BJ (cell line): Measurements from ENCODE around the gene CELF6. TPM values are rescaled to one million over a fixed set of nuclear protein-coding genes. Genes with fewer than 3 reads are reported as not detected.

ENCODE experiments used
- CTCF ChIA-PET: fragments of 350-600 bp; formaldehyde crosslinking; extraction: SDS; loops from one replicate; lab custom pipeline; 2021; ENCODE audit warnings: antibody characterized with exemption, inconsistent platforms; lab: Yijun Ruan, JAX
- POLR2A ChIA-PET: fragments of 300-600 bp; sonication (Branson Sonifier 250); formaldehyde crosslinking; extraction: SDS; loops from one replicate; lab custom pipeline; 2021; ENCODE audit warnings: antibody characterized with exemption; lab: Charles Lee
- DNase-seq: peaks from one replicate; pipeline ENCODE4 v3.0.0-alpha.2; 2011; ENCODE audit warnings: low read depth
- H3K27me3 ChIP-seq: 2 replicates; pipeline ENCODE4 v1.6.0; 2011; ENCODE audit warnings: low read length; ENCODE audit not compliant: control insufficient read depth, insufficient read depth
- H3K36me3 ChIP-seq: 2 replicates; pipeline ENCODE4 v1.5.1; 2011; ENCODE audit warnings: low read length; ENCODE audit not compliant: control insufficient read depth, insufficient read depth
- H3K4me3 ChIP-seq: 2 replicates; pipeline ENCODE4 v1.5.1; 2011; ENCODE audit warnings: low read depth, mild to moderate bottlenecking, control low read depth, low read length
- CTCF ChIP-seq: IDR thresholded peaks from 2 replicates; pipeline ENCODE4 v1.5.1; 2011; ENCODE audit warnings: low read depth, mild to moderate bottlenecking, control low read depth, inconsistent platforms, low read length, moderate library complexity; ENCODE audit not compliant: insufficient read depth
- polyA plus RNA-seq: library from polyadenylated mRNA; depleted of rRNA; stranded (reverse); fragments of >200 nt; gene quantifications from 2 replicates; pipeline ENCODE4 v1.2.3, GENCODE V29; 2011

CELF6 gene
- polyA plus RNA-seq, 1 experiment: 0.12 TPM

- ChIA-PET POLR2A (no interaction called here), CTCF (no interaction called here)
- no peak for DNase-seq
- no peak for TF ChIP-seq CTCF
- Histone ChIP-seq H3K27me3 (no peaks in the 10 kb centered on the region), H3K36me3 (peaks cover 20% of the 10 kb centered on the region), H3K4me3 (no peak overlapping the region)
Observed at GRCh38 chr15:72265031-72265430, 54.9 kb downstream of the CELF6 start.

- CTCF ChIA-PET: interaction anchor here (0.6 to 0.8 kb wide), 2 partner anchors 52 to 409 kb away, joined by 3 to 4 read pairs; no protein-coding TSS in a partner anchor
- Histone ChIP-seq H3K27me3 (no peaks in the 10 kb centered on the region), H3K4me3 (no peak overlapping the region), H3K36me3 (peaks cover 17% of the 10 kb centered on the region)
- POLR2A ChIA-PET: no interaction called here
- no peak for TF ChIP-seq CTCF
- DNase-seq: no peak
Observed at GRCh38 chr15:72252663-72253299, 67.2 kb downstream of the CELF6 start.

GRCh38 chr15:72249142-72249810 is 70.7 kb downstream of the CELF6 start:
- CTCF ChIA-PET: no interaction called here

GRCh38 chr15:72248514-72248913 is 71.4 kb downstream of the CELF6 start:
- H3K36me3 ChIP-seq: peaks cover 15% of the 10 kb centered on the region
- CTCF ChIA-PET: no interaction called here

More at GRCh38 chr15:72249142-72249810, 70.7 kb downstream of the CELF6 start:
- POLR2A ChIA-PET: no interaction called here
- TF ChIP-seq CTCF: no peak
- Histone ChIP-seq H3K4me3 (no peak overlapping the region), H3K36me3 (peaks cover 17% of the 10 kb centered on the region), H3K27me3 (no peaks in the 10 kb centered on the region)
- DNase-seq: no peak

More at GRCh38 chr15:72248514-72248913, 71.4 kb downstream of the CELF6 start:
- DNase-seq: no peak
- POLR2A ChIA-PET: no interaction called here
- Histone ChIP-seq H3K27me3 (no peaks in the 10 kb centered on the region), H3K4me3 (no peak overlapping the region)
- no peak for TF ChIP-seq CTCF
